A673 (cell line): ENCODE data around the gene LRRN1. TPM values are rescaled to one million over a fixed set of nuclear protein-coding genes. Genes with fewer than 3 reads are reported as not detected.

Experiments used
- BruUV-seq: library from RNA; stranded (reverse); fragments of 400-500 nt; replicated peaks from 2 replicates; lab custom pipeline; 2021; lab: Mats Ljungman, UMichigan
- CTCF ChIA-PET: fragments of 300-600 bp; sonication (Branson Sonifier 250); formaldehyde crosslinking; loops from one replicate; lab custom pipeline; 2022; ENCODE audit warnings: antibody characterized with exemption; lab: Charles Lee
- POLR2A ChIA-PET: fragments of 300-600 bp; sonication (Branson Sonifier 250); formaldehyde crosslinking; loops from one replicate; lab custom pipeline; 2022; ENCODE audit warnings: antibody characterized with exemption; ENCODE audit not compliant: low non-redundant PET; lab: Charles Lee
- DNase-seq: peaks from one replicate; pipeline ENCODE4 v3.0.0-alpha.2; 2015; ENCODE audit warnings: low spot score
- H3K27ac ChIP-seq: fragments of 200-600 bp; sonication (generic); 2 replicates; pipeline ENCODE4 v1.5.1; 2016; ENCODE audit warnings: mixed run types, low read depth, mild to moderate bottlenecking, mixed read lengths, antibody characterized with exemption, low read length; ENCODE audit not compliant: poor library complexity, severe bottlenecking
- H3K27me3 ChIP-seq: fragments of 200-600 bp; sonication (generic); replicated peaks from 2 replicates; pipeline ENCODE4 v1.6.1; 2017; ENCODE audit warnings: mixed run types, low read depth, mild to moderate bottlenecking, mixed read lengths, antibody characterized with exemption, low read length; ENCODE audit not compliant: insufficient read depth, poor library complexity
- H3K36me3 ChIP-seq: fragments of 200-600 bp; sonication (generic); 2 replicates; pipeline ENCODE4 v1.6.1; 2016; ENCODE audit warnings: mixed run types, mild to moderate bottlenecking, mixed read lengths, antibody characterized with exemption, low read length; ENCODE audit not compliant: insufficient read depth, poor library complexity, severe bottlenecking
- H3K4me1 ChIP-seq: fragments of 200-600 bp; sonication (generic); 2 replicates; pipeline ENCODE4 v1.6.1; 2017; ENCODE audit warnings: mixed run types, mild to moderate bottlenecking, mixed read lengths, antibody characterized with exemption, low read length; ENCODE audit not compliant: insufficient read depth, poor library complexity, severe bottlenecking
- H3K4me3 ChIP-seq: fragments of 200-600 bp; sonication (generic); 2 replicates; pipeline ENCODE4 v1.5.1; 2016; ENCODE audit warnings: low read depth, mixed run types, mild to moderate bottlenecking, mixed read lengths, low read length; ENCODE audit not compliant: poor library complexity, severe bottlenecking
- H3K9me3 ChIP-seq: fragments of 200-600 bp; sonication (generic); 2 replicates; pipeline ENCODE4 v1.6.1; 2016; ENCODE audit warnings: mixed run types, low read depth, mild to moderate bottlenecking, mixed read lengths, antibody characterized with exemption, low read length; ENCODE audit not compliant: poor library complexity, severe bottlenecking
- CTCF ChIP-seq: fragments of 300-800, 200-600 bp; sonication (generic); conservative IDR thresholded peaks from 2 replicates; pipeline ENCODE4 v1.5.1; 2017; ENCODE audit warnings: low read depth, mild to moderate bottlenecking, antibody characterized with exemption, low read length, moderate library complexity, mixed read lengths
- EZH2 ChIP-seq: fragments of 200-600 bp; sonication (generic); IDR thresholded peaks from 2 replicates; pipeline ENCODE4 v1.6.1; 2017; ENCODE audit warnings: borderline replicate concordance, low read depth, mild to moderate bottlenecking, mixed read lengths, antibody characterized with exemption, low read length; ENCODE audit not compliant: poor library complexity, severe bottlenecking
- intact Hi-C: fragments of 100-400 bp; cut with micrococcal nuclease; formaldehyde crosslinking; loops from one replicate; pipeline ENCODE4 v1.10.0; 2022; ENCODE audit not compliant: unreplicated experiment
- total RNA-seq: library from RNA; stranded (reverse); gene quantifications from 2 replicates; pipeline ENCODE4 v1.2.3, GENCODE V29; 2021

LRRN1 gene
- total RNA-seq, 1 experiment from 2014 or later = not detected

GRCh38 chr3:3801494-3801841 is 2.2 kb downstream of the LRRN1 start:
- CTCF ChIA-PET = no interaction called here
- no TSS peak for BruUV-seq
- Histone ChIP-seq H3K4me1 (no peaks in the 10 kb centered on the region), H3K27me3 (peaks cover 69% of the 10 kb centered on the region), H3K27ac (no peak overlapping the region), H3K9me3 (no peaks in the 10 kb centered on the region), H3K36me3 (no peaks in the 10 kb centered on the region), H3K4me3 (no peak overlapping the region)
- intact Hi-C loops = no loop called here
- DNase-seq = no peak
- POLR2A ChIA-PET = no interaction called here
- TF ChIP-seq EZH2 = no peak
- no peak for TF ChIP-seq CTCF

GRCh38 chr3:3802046-3802445 is 2.8 kb downstream of the LRRN1 start:
- H3K9me3 ChIP-seq = no peaks in the 10 kb centered on the region
- H3K27ac ChIP-seq = no peak overlapping the region
- POLR2A ChIA-PET = no interaction called here
- DNase-seq = no peak
- TF ChIP-seq EZH2 = no peak
- no peak for TF ChIP-seq CTCF
- intact Hi-C loops = no loop called here
- H3K27me3 ChIP-seq = peaks cover 69% of the 10 kb centered on the region
- no TSS peak for BruUV-seq
- no peaks in the 10 kb centered on the region for H3K4me1 ChIP-seq
- H3K4me3 ChIP-seq = no peak overlapping the region
- CTCF ChIA-PET = no interaction called here
- no peaks in the 10 kb centered on the region for H3K36me3 ChIP-seq

- DNase-seq = no peak
- Histone ChIP-seq H3K4me3 (no peak overlapping the region), H3K27ac (no peak overlapping the region), H3K36me3 (no peaks in the 10 kb centered on the region), H3K4me1 (no peaks in the 10 kb centered on the region), H3K9me3 (peaks cover 4% of the 10 kb centered on the region), H3K27me3 (peaks cover 44% of the 10 kb centered on the region)
- intact Hi-C loops = no loop called here
- TF ChIP-seq EZH2 = no peak
- TF ChIP-seq CTCF = no peak
- ChIA-PET POLR2A (no interaction called here), CTCF (no interaction called here)
- BruUV-seq = no TSS peak
These were observed 5.3 kb downstream of the LRRN1 start for GRCh38 chr3:3804560-3804959.
